OCI-LY1 (cell line): Measurements from ENCODE around the gene GPR62.
A peak's percentile ranks its signal among the peaks of the same experiment; 100 is the strongest.
"Not testable (repeated sequence)": the region's sequence is repeated elsewhere in the genome, so short reads cannot be mapped to it uniquely, and the experiment has no call there.

ENCODE experiments used
- H2AFZ ChIP-seq: fragments of 200-600 bp; sonication (generic), shearing (Covaris generic); 2 replicates; pipeline ENCODE4 v1.6.0; 2014; ENCODE audit warnings: antibody characterized with exemption, mild to moderate bottlenecking, low read length
- H3F3A ChIP-seq: fragments of 200-600 bp; sonication (generic), shearing (Covaris generic); 2 replicates; pipeline ENCODE4 v1.6.0; 2014; ENCODE audit warnings: mild to moderate bottlenecking, antibody characterized with exemption, low read length, moderate library complexity; ENCODE audit not compliant: insufficient read depth
- H3K27ac ChIP-seq: fragments of 200-600 bp; sonication (generic); 2 replicates; pipeline ENCODE4 v1.5.1; 2014; ENCODE audit warnings: low read length, mixed run types, mild to moderate bottlenecking, low read depth; ENCODE audit not compliant: poor library complexity, severe bottlenecking
- H3K27me3 ChIP-seq: fragments of 200-600 bp; sonication (generic); 2 replicates; pipeline ENCODE4 v1.6.0; 2014; ENCODE audit warnings: antibody characterized with exemption, mild to moderate bottlenecking, low read length, moderate library complexity; ENCODE audit not compliant: insufficient read depth
- H3K36me3 ChIP-seq: fragments of 200-600 bp; sonication (generic); 2 replicates; pipeline ENCODE4 v1.6.1; 2014; ENCODE audit warnings: mild to moderate bottlenecking, antibody characterized with exemption, low read length, moderate library complexity, mixed read lengths; ENCODE audit not compliant: insufficient read depth
- H3K4me1 ChIP-seq: fragments of 200-600 bp; sonication (generic); 2 replicates; pipeline ENCODE4 v1.5.1; 2014; ENCODE audit warnings: mild to moderate bottlenecking, low read length, moderate library complexity; ENCODE audit not compliant: insufficient read depth, severe bottlenecking
- H3K4me2 ChIP-seq: fragments of 200-600 bp; sonication (generic), shearing (Covaris generic); 2 replicates; pipeline ENCODE4 v1.6.1; 2014; ENCODE audit warnings: low read length
- H3K4me3 ChIP-seq: fragments of 200-600 bp; sonication (generic); 2 replicates; pipeline ENCODE4 v1.5.1; 2014; ENCODE audit warnings: low read length, low read depth, mild to moderate bottlenecking, mixed read lengths; ENCODE audit not compliant: poor library complexity, severe bottlenecking
- H3K79me2 ChIP-seq: fragments of 200-600 bp; shearing (Covaris generic); 2 replicates; pipeline ENCODE4 v1.6.1; 2016; ENCODE audit warnings: mixed run types, low read length, mixed read lengths; ENCODE audit not compliant: insufficient read depth
- H3K9ac ChIP-seq: fragments of 200-600 bp; sonication (generic), shearing (Covaris generic); 2 replicates; pipeline ENCODE4 v1.6.1; 2014; ENCODE audit warnings: mild to moderate bottlenecking, low read length, mixed read lengths
- H3K9me2 ChIP-seq: fragments of 200-600 bp; sonication (generic), shearing (Covaris generic); 2 replicates; pipeline ENCODE4 v1.6.1; 2014; ENCODE audit warnings: low read depth, mild to moderate bottlenecking, low read length, mixed read lengths
- H3K9me3 ChIP-seq: fragments of 200-600 bp; shearing (Covaris generic); 2 replicates; pipeline ENCODE4 v1.6.1; 2014; ENCODE audit warnings: low read length, mixed read lengths
- H4K20me1 ChIP-seq: fragments of 200-600 bp; sonication (generic), shearing (Covaris generic); 2 replicates; pipeline ENCODE4 v1.6.0; 2016; ENCODE audit warnings: mild to moderate bottlenecking, low read length; ENCODE audit not compliant: insufficient read depth
- EZH2 ChIP-seq: fragments of 200-600 bp; sonication (generic), shearing (Covaris generic); IDR thresholded peaks from 2 replicates; pipeline ENCODE4 v1.8.0; 2017; ENCODE audit warnings: borderline replicate concordance, mixed run types, mild to moderate bottlenecking, antibody characterized with exemption, low read length, moderate library complexity, mixed read lengths
- TF ChIP-seq, protein P1 (sequence below): fragments of 200-600 bp; sonication (generic), shearing (Covaris generic); IDR thresholded peaks from 2 replicates; pipeline ENCODE4 v1.5.1; 2017; ENCODE audit warnings: mild to moderate bottlenecking, antibody characterized with exemption, low read length, moderate library complexity, mixed read lengths

The GPR62 gene

GRCh38 chr3:51986010-51986947 is 31.1 kb downstream of the GPR62 start:
- H2AFZ ChIP-seq, result no peak overlapping the region
- no peak overlapping the region for H3K27ac ChIP-seq
- peaks cover 20% of the 10 kb centered on the region for H3K4me1 ChIP-seq
- no peaks in the 10 kb centered on the region for H4K20me1 ChIP-seq
- no peaks in the 10 kb centered on the region for H3K9me2 ChIP-seq
- H3K79me2 ChIP-seq, result no peaks in the 10 kb centered on the region
- H3K9ac ChIP-seq, result no peak overlapping the region
- H3K4me3 ChIP-seq, result no peak overlapping the region
- no peak for TF ChIP-seq EZH2
- TF ChIP-seq, protein P1, sequence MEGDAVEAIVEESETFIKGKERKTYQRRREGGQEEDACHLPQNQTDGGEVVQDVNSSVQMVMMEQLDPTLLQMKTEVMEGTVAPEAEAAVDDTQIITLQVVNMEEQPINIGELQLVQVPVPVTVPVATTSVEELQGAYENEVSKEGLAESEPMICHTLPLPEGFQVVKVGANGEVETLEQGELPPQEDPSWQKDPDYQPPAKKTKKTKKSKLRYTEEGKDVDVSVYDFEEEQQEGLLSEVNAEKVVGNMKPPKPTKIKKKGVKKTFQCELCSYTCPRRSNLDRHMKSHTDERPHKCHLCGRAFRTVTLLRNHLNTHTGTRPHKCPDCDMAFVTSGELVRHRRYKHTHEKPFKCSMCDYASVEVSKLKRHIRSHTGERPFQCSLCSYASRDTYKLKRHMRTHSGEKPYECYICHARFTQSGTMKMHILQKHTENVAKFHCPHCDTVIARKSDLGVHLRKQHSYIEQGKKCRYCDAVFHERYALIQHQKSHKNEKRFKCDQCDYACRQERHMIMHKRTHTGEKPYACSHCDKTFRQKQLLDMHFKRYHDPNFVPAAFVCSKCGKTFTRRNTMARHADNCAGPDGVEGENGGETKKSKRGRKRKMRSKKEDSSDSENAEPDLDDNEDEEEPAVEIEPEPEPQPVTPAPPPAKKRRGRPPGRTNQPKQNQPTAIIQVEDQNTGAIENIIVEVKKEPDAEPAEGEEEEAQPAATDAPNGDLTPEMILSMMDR, result no peak
- no peaks in the 10 kb centered on the region for H3K27me3 ChIP-seq
- H3K9me3 ChIP-seq, result no peaks in the 10 kb centered on the region
- H3F3A ChIP-seq, result no peaks in the 10 kb centered on the region
- peaks cover 1% of the 10 kb centered on the region for H3K36me3 ChIP-seq
- H3K4me2 ChIP-seq, result no peak overlapping the region

GRCh38 chr3:51987568-51987967 is 32.4 kb downstream of the GPR62 start:
- H3K36me3 ChIP-seq, result peaks cover 14% of the 10 kb centered on the region
- no peaks in the 10 kb centered on the region for H3K9me3 ChIP-seq
- no peaks in the 10 kb centered on the region for H3K27me3 ChIP-seq
- H3F3A ChIP-seq, result no peaks in the 10 kb centered on the region
- TF ChIP-seq, protein P1, result no peak
- TF ChIP-seq EZH2, result no peak
- H3K9me2 ChIP-seq, result no peaks in the 10 kb centered on the region
- no peaks in the 10 kb centered on the region for H4K20me1 ChIP-seq
- no peak overlapping the region for H3K4me3 ChIP-seq
- no peak overlapping the region for H3K4me2 ChIP-seq
- no peak overlapping the region for H2AFZ ChIP-seq
- peaks cover 18% of the 10 kb centered on the region for H3K4me1 ChIP-seq
- no peak overlapping the region for H3K27ac ChIP-seq
- no peaks in the 10 kb centered on the region for H3K79me2 ChIP-seq
- no peak overlapping the region for H3K9ac ChIP-seq

- Histone ChIP-seq H3F3A (no peaks in the 10 kb centered on the region), H3K9ac (no peak overlapping the region), H3K9me3 (no peaks in the 10 kb centered on the region), H2AFZ (no peak overlapping the region), H4K20me1 (no peaks in the 10 kb centered on the region), H3K9me2 (no peaks in the 10 kb centered on the region), H3K27me3 (no peaks in the 10 kb centered on the region), H3K36me3 (peaks cover 24% of the 10 kb centered on the region), H3K4me3 (no peak overlapping the region), H3K27ac (no peak overlapping the region), H3K79me2 (no peaks in the 10 kb centered on the region), H3K4me2 (no peak overlapping the region), H3K4me1 (peaks cover 17% of the 10 kb centered on the region)
- TF ChIP-seq EZH2, result no peak
- TF ChIP-seq, protein P1, result no peak
Measured at GRCh38 chr3:51988286-51989146, 33.3 kb downstream of the GPR62 start.

DNA sequence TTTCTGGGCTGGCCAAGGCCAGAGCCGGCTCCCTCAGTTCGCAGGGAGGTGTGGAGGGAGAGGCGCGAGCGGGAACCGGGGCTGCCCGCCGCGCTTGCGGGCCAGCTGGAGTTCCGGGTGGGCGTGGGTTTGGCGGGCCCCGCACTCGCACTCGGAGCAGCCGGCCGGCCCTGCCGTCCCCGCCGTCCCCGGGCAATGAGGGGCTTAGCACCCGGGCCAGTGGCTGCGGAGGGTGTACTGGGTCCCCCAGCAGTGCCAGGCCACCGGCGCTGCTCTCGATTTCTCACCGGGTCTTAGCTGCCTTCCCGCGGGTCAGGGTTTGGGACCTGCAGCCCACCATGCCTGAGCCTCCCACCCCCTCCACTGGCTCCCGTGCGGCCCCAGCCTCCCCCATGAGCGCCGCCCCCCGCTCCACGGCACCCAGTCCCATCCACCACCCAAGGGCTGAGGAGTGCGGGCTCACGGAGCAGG is 35.4 kb downstream of the GPR62 start:
- H2AFZ ChIP-seq, H3F3A ChIP-seq, H3K27me3 ChIP-seq, H3K4me3 ChIP-seq, H4K20me1 ChIP-seq, H3K9me2 ChIP-seq, H3K9me3 ChIP-seq, H3K9ac ChIP-seq, H3K4me2 ChIP-seq: not testable (repeated sequence)
- peaks cover 29% of the 10 kb centered on the region for H3K4me1 ChIP-seq
- H3K27ac ChIP-seq, result peak overlapping the region; percentile 4
- H3K36me3 ChIP-seq, result peaks cover 44% of the 10 kb centered on the region
- H3K79me2 ChIP-seq, result peaks cover 15% of the 10 kb centered on the region
